Suppressor macrophage treated with lipopolysaccharide for 4 hours (primary cell): ENCODE data around the gene DRC3.
A peak's percentile ranks its signal among the peaks of the same experiment; 100 is the strongest.

Experiments used
- DNase-seq: peaks from one replicate; pipeline ENCODE4 v3.0.0-alpha.2; 2020

Gene DRC3

GRCh38 chr17:17970699-17971430, 1.8 kb upstream of the DRC3 start:
- no peak for DNase-seq

- no peak for DNase-seq
Observed at GRCh38 chr17:17971431-17972125, 1.1 kb upstream of the DRC3 start.

- no peak for DNase-seq
Observed at GRCh38 chr17:17972952-17973254, 241 bp downstream of the DRC3 start.

GRCh38 chr17:17975436-17975835, 2.8 kb downstream of the DRC3 start:
- DNase-seq: peak; percentile 65

- no peak for DNase-seq
Observed at GRCh38 chr17:17976931-17977570, 4.4 kb downstream of the DRC3 start.

GRCh38 chr17:17978481-17979424, 6.1 kb downstream of the DRC3 start:
- DNase-seq: peak; percentile 14

- no peak for DNase-seq
Observed at GRCh38 chr17:17979778-17980177, 7.1 kb downstream of the DRC3 start.

GRCh38 chr17:17981330-17981729, 8.7 kb downstream of the DRC3 start:
- DNase-seq: no peak

- DNase-seq: no peak
Observed at GRCh38 chr17:17982801-17983200, 10.1 kb downstream of the DRC3 start.

GRCh38 chr17:17983376-17983775, 10.7 kb downstream of the DRC3 start:
- no peak for DNase-seq

- DNase-seq: no peak
Observed at GRCh38 chr17:17983776-17984175, 11.1 kb downstream of the DRC3 start.

- no peak for DNase-seq
Observed at GRCh38 chr17:17985153-17985552, 12.5 kb downstream of the DRC3 start.

- DNase-seq: peak; percentile 10
Observed at GRCh38 chr17:17985555-17985954, 12.9 kb downstream of the DRC3 start.

GRCh38 chr17:17987187-17987896, 14.7 kb downstream of the DRC3 start:
- no peak for DNase-seq

GRCh38 chr17:17987901-17988300, 15.2 kb downstream of the DRC3 start:
- no peak for DNase-seq

- DNase-seq: no peak
Observed at GRCh38 chr17:17988427-17988945, 15.8 kb downstream of the DRC3 start.

- DNase-seq: no peak
Observed at GRCh38 chr17:17989081-17989480, 16.4 kb downstream of the DRC3 start.

GRCh38 chr17:17989618-17990017, 17.0 kb downstream of the DRC3 start:
- no peak for DNase-seq

GRCh38 chr17:17990282-17990681, 17.6 kb downstream of the DRC3 start:
- DNase-seq: no peak

- DNase-seq: no peak
Observed at GRCh38 chr17:17993366-17993765, 20.7 kb downstream of the DRC3 start.

- no peak for DNase-seq
Observed at GRCh38 chr17:17993852-17994251, 21.2 kb downstream of the DRC3 start.
